ENCODE data around the gene NPAS3. TPM values are rescaled to one million over a fixed set of nuclear protein-coding genes. Genes with fewer than 3 reads are reported as not detected.

The NPAS3 gene
- total RNA-seq, 1 donor = 0.36 TPM

GRCh38 chr14:33191855-33192254 is 253.2 kb downstream of the NPAS3 start:
- no peak for DNase-seq (ENCODE audit: low read depth)
- no peak overlapping the region for H3K4me3 ChIP-seq (ENCODE audit: low read depth, low read length)
- TF ChIP-seq, protein P1, sequence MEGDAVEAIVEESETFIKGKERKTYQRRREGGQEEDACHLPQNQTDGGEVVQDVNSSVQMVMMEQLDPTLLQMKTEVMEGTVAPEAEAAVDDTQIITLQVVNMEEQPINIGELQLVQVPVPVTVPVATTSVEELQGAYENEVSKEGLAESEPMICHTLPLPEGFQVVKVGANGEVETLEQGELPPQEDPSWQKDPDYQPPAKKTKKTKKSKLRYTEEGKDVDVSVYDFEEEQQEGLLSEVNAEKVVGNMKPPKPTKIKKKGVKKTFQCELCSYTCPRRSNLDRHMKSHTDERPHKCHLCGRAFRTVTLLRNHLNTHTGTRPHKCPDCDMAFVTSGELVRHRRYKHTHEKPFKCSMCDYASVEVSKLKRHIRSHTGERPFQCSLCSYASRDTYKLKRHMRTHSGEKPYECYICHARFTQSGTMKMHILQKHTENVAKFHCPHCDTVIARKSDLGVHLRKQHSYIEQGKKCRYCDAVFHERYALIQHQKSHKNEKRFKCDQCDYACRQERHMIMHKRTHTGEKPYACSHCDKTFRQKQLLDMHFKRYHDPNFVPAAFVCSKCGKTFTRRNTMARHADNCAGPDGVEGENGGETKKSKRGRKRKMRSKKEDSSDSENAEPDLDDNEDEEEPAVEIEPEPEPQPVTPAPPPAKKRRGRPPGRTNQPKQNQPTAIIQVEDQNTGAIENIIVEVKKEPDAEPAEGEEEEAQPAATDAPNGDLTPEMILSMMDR (IDR thresholded peaks at IDR 0.05; ENCODE audit: insufficient read depth, low read length) = no peak

- TF ChIP-seq, protein P1 (IDR thresholded peaks at IDR 0.05; ENCODE audit: insufficient read depth, low read length) = no peak
- DNase-seq (ENCODE audit: low read depth) = no peak
- no peak overlapping the region for H3K4me3 ChIP-seq (ENCODE audit: low read depth, low read length)
Measured at GRCh38 chr14:33194551-33194950, 255.9 kb downstream of the NPAS3 start.

DNA sequence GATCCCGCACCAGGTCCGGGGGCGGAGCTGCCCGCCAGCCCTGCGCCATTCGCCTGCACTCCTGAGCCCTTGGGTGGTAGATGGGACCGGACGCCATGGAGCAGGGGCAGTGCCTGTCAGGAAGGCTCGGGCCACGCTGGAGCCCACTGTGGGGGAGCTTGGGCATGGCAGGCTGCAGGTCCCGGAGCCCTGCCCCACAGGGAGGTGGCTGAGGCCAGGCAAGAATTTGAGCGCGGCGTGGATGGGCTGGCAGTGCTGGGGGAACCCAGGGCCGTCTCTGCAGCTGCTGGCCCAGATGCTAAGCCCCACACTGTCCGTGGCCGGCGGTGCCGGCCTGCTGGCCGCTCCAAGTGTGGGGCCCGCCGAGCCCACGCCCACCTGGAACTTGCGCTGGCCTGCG is 260.0 kb downstream of the NPAS3 start:
- no peak overlapping the region for H3K4me3 ChIP-seq (ENCODE audit: low read depth, low read length)
- TF ChIP-seq, protein P1 (IDR thresholded peaks at IDR 0.05; ENCODE audit: insufficient read depth, low read length) = no peak
- no peak for DNase-seq (ENCODE audit: low read depth)

DNA sequence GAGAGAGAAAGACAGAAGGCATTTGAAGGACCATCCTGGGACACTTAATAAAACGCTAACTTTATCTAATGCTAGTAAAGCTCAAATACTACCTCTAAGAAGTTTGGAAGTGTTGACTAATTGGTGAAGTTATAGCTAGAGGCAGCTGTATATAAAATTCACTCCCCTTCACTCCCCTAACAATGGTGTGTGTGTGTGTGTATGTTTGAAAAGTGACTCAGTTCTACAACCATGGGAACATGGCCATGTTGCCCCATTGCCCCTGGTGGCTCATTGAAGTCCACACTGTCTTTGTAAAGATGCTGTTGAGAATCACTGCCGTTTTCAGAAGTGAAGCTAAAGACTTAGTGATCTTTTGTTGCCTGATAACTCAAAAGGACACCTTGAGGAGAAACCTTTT is 262.4 kb downstream of the NPAS3 start:
- H3K4me3 ChIP-seq (ENCODE audit: low read depth, low read length) = no peak overlapping the region
- TF ChIP-seq, protein P1 (IDR thresholded peaks at IDR 0.05; ENCODE audit: insufficient read depth, low read length) = no peak
- no peak for DNase-seq (ENCODE audit: low read depth)

- DNase-seq (ENCODE audit: low read depth) = no peak
Measured at GRCh38 chr14:33206981-33207380, 268.3 kb downstream of the NPAS3 start.

GRCh38 chr14:33207467-33208017 is 268.9 kb downstream of the NPAS3 start:
- TF ChIP-seq, protein P1 (IDR thresholded peaks at IDR 0.05; ENCODE audit: insufficient read depth, low read length) = no peak
- no peak for DNase-seq (ENCODE audit: low read depth)
- no peak overlapping the region for H3K4me3 ChIP-seq (ENCODE audit: low read depth, low read length)

More at GRCh38 chr14:33206981-33207380, 268.3 kb downstream of the NPAS3 start:
- TF ChIP-seq, protein P1 (IDR thresholded peaks at IDR 0.05; ENCODE audit: insufficient read depth, low read length) = no peak
- no peak overlapping the region for H3K4me3 ChIP-seq (ENCODE audit: low read depth, low read length)

DNA sequence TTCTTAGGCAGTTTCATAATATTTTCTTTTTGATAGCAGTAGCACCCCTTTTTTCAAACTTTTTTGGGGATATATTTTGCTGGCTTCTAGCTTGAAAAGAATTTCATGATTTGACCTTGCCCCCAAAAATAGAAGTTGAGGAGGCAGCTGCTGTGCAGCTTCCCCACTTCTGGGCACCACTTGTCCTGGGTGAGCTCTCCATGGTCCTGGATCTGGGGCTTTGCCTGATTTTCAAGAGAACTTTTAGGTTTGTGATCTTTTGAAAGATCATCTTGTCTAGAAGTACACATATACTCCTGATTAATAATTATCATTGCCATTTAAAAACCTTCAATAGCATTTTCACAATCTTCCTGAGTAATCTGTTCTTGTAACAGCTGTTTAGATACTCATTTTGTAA is 271.6 kb downstream of the NPAS3 start:
- peak; percentile 8 for DNase-seq (ENCODE audit: low read depth)
- no peak overlapping the region for H3K4me3 ChIP-seq (ENCODE audit: low read depth, low read length)
- TF ChIP-seq, protein P1 (IDR thresholded peaks at IDR 0.05; ENCODE audit: insufficient read depth, low read length) = no peak
